IgD-negative memory B cell (primary cell): Measurements from ENCODE around the gene MAGI1. TPM values are rescaled to one million over a fixed set of nuclear protein-coding genes. Genes with fewer than 3 reads are reported as not detected.

ENCODE experiments used
- H3K27ac Mint-ChIP-seq, 3 donors: one replicate each; pipeline ENCODE4 v1.8.0; 2020 to 2022; ENCODE audit warnings: mild to moderate bottlenecking in 3 of 3, mixed read lengths in 3 of 3, moderate library complexity in 1 of 3
- H3K27me3 Mint-ChIP-seq: one replicate; pipeline ENCODE4 v1.8.0; 2021; ENCODE audit warnings: mixed read lengths
- H3K36me3 Mint-ChIP-seq: one replicate; pipeline ENCODE4 v1.8.0; 2020; ENCODE audit warnings: mild to moderate bottlenecking, mixed read lengths
- H3K4me1 Mint-ChIP-seq, 3 donors: one replicate each; pipeline ENCODE4 v1.8.0; 2020 to 2022; ENCODE audit warnings: mixed read lengths in 3 of 3, mild to moderate bottlenecking in 1 of 3
- H3K4me3 Mint-ChIP-seq, 4 donors: one replicate each; pipeline ENCODE4 v1.8.0; 2020 to 2022; ENCODE audit warnings: mild to moderate bottlenecking in 4 of 4, mixed read lengths in 4 of 4, moderate library complexity in 3 of 4
- H3K9me3 Mint-ChIP-seq, 3 donors: one replicate each; pipeline ENCODE4 v1.8.0; 2020 to 2021; ENCODE audit warnings: mixed read lengths in 3 of 3, mild to moderate bottlenecking in 1 of 3
- polyA plus RNA-seq: library from polyadenylated mRNA; unstranded; fragments of 300-500 nt; fragmentation: Illumina TruSeq; gene quantifications from one replicate; pipeline ENCODE4 v1.2.3, GENCODE V29; 2021

The MAGI1 gene
- polyA plus RNA-seq, 1 donor from 2014 or later = 1.3 TPM

DNA sequence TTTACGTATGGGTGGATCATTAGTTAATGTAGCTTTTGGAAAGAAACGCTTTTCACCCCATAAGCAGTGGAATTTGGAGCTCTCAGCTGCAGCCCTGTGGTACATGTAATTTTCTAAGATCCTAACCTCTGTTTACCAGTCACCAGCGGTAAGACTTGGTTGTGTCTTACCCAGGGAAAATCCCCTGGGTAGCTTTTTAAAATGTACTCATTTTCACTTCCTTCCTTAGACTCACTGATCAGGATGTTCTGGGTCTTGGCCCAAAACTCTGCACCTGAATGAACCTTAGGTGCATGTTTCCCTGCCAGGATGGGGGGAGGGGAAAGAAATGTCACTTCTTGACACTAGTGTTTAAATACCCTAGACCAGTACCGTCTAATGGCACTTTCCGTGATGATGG is 605.2 kb downstream of the MAGI1 start:
- Mint-ChIP-seq H3K27me3 (no peaks in the 10 kb centered on the region), H3K36me3 (no peaks in the 10 kb centered on the region), H3K9me3 (peaks cover 0 to 4% (median 2%) of the 10 kb centered on the region in 3 donors), H3K27ac (no peak overlapping the region), H3K4me3 (no peak overlapping the region), H3K4me1 (no peaks in the 10 kb centered on the region)

DNA sequence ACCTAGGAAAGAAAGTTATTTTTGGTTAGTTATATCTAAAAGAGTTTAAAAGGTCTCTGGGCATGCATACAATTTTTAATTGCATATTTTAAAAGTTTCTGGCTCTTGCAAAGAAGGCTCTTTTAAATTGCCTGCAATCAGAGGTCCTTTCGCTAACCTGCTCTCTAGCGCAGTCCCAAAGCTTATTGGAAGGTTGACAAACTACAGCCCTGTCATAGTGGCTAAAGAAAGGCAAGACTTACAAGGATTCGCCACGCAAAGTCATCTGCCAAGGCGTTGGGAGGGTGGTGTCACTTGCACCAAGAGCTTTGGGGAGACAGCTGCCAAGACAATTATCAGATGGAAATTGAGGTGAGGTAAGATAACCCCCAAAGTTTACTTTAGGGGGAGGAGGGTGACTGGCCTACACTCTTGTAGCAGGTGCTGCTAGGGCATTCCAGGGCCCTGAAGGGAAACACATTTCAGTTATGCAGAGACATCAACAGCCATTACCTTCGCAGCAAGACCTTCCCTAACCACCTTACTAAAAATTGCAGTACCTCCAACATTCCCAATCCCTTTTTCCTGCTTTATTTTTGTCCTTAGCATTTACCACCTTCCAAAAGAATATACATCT is 606.2 kb downstream of the MAGI1 start:
- no peak overlapping the region for H3K4me3 Mint-ChIP-seq
- no peaks in the 10 kb centered on the region for H3K36me3 Mint-ChIP-seq
- H3K27me3 Mint-ChIP-seq = no peaks in the 10 kb centered on the region
- H3K4me1 Mint-ChIP-seq = no peaks in the 10 kb centered on the region
- peaks cover 2 to 4% (median 3%) of the 10 kb centered on the region in 3 donors for H3K9me3 Mint-ChIP-seq
- no peak overlapping the region for H3K27ac Mint-ChIP-seq

DNA sequence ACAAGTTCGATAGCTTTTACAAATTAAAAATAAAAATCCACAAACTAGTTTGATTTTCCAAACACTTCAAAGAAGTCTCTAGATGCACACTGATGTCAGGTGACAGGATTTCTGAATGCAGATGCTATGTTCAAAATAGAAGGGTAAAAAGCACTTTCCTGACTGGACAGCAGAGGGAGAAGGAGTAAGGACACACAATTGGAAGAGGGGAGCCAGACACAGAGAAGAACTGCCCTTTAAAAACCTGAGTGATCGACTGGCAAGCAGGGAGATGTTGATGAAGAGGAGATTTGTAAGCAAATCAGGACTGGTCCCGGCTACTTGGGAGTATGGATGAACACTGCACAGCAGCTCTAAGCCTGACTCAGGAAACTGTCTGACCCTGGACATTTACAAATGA is 612.8 kb downstream of the MAGI1 start:
- H3K36me3 Mint-ChIP-seq = no peaks in the 10 kb centered on the region
- H3K27me3 Mint-ChIP-seq = no peaks in the 10 kb centered on the region
- no peak overlapping the region for H3K4me3 Mint-ChIP-seq
- no peak overlapping the region for H3K27ac Mint-ChIP-seq
- H3K4me1 Mint-ChIP-seq = no peaks in the 10 kb centered on the region
- peaks cover 3 to 5% (median 4%) of the 10 kb centered on the region in 3 donors for H3K9me3 Mint-ChIP-seq

DNA sequence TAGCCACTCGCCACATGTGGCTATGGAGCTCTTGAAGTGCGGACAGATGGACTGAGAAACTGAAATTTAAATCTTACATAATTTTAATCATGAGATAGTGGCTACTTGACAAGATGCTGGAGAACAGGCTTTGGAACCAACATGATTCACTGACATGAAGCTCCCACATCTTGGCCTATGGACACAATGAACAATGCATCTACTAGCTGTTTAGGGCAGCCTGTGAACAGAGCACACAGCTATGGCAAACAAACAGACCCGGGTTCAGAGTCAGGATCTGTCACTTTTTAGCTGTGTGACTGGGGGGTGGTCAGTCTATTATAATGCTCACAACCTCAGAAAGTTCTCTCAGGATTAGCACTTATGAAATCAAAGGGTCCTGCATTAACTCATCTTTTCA is 616.6 kb downstream of the MAGI1 start:
- no peaks in the 10 kb centered on the region for H3K36me3 Mint-ChIP-seq
- no peak overlapping the region for H3K27ac Mint-ChIP-seq
- peaks cover 0 to 5% (median 0%) of the 10 kb centered on the region in 3 donors for H3K9me3 Mint-ChIP-seq
- no peak overlapping the region for H3K4me3 Mint-ChIP-seq
- H3K27me3 Mint-ChIP-seq = no peaks in the 10 kb centered on the region
- H3K4me1 Mint-ChIP-seq = no peaks in the 10 kb centered on the region

DNA sequence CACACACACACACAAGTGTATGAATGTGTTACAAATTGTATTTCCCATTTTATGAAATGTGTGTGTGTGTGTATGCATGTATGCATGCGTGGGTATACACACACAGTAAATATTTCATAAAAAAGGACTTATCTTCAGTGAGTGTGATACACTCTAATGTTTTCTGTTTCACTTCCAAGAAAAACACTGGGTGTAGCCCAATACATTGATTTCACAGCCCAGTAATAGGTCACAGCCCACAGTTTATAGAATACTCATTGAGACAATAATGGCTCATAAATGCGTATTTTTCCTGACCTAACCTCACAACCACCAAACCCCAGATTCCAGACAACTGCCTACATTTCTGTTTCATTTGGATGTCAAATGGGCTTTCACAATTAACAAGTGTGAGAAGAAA is 619.5 kb downstream of the MAGI1 start:
- H3K4me3 Mint-ChIP-seq = no peak overlapping the region
- H3K27ac Mint-ChIP-seq = no peak overlapping the region
- no peaks in the 10 kb centered on the region for H3K36me3 Mint-ChIP-seq
- no peaks in the 10 kb centered on the region for H3K27me3 Mint-ChIP-seq
- no peaks in the 10 kb centered on the region for H3K4me1 Mint-ChIP-seq
- H3K9me3 Mint-ChIP-seq = peaks cover 0 to 3% (median 0%) of the 10 kb centered on the region in 3 donors

DNA sequence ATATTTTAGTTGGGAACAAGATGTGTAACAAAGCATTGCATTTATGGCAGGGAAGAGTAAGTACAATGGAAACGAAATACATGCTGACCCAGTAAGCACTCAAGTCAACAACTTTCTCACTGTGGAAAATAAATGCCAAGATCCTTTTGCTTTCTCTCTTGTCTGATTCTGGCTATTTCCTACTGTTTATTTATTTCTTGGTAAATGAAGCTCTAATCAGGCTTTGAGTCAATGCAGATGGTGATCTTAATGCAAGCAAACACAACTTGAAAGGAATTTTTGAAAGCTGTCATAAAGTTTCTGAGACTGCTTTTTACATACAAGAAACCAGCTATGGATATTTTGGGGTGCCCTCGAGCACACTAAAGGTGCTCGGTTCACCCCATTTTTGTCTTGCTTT is 624.8 kb downstream of the MAGI1 start:
- Mint-ChIP-seq H3K4me3 (peak overlapping the region in 1 of 4 donors; percentile 20), H3K27ac (no peak overlapping the region), H3K9me3 (peaks cover 0 to 2% (median 1%) of the 10 kb centered on the region in 3 donors), H3K4me1 (no peaks in the 10 kb centered on the region), H3K36me3 (no peaks in the 10 kb centered on the region), H3K27me3 (no peaks in the 10 kb centered on the region)

DNA sequence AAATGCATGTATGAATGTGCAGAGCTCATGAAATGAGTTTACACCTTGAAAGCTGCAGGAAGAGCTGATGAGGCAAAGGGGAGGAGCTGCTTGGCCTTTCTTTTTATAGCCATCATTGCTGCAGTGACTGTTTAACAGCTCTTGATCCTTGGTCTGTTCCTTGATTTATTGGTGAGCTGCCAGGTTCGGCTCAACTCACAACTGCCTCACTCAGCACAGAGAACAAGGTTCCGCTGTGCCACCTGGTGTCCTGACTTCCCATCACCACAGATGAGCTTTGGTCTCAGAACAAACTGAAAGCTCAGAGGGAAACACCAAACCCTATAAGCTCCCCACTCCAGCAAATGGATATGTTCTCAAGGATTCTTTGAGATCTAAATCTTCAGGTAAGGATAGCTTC is 626.1 kb downstream of the MAGI1 start:
- Mint-ChIP-seq H3K27ac (no peak overlapping the region), H3K9me3 (peaks cover 0 to 5% (median 0%) of the 10 kb centered on the region in 3 donors), H3K4me1 (no peaks in the 10 kb centered on the region), H3K36me3 (no peaks in the 10 kb centered on the region), H3K4me3 (no peak overlapping the region), H3K27me3 (no peaks in the 10 kb centered on the region)

DNA sequence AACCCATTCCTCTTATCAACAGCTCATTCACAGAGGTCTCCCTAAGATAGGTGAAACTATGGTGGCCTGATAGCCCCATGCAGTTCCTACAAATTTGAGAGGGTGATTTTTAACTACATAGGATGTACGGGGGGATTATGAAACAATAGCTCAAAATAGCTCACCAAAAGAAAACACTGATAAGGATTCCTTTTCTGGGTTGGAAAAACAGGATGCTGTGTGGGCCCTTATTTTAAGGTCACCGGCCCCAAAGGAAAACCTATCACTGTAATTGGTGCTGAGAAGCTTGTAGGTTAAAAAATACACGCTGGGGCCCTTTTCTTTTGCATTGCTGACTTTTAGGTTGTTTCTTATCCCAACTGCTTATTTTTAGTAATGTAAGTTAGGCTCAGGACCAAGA is 627.4 kb downstream of the MAGI1 start:
- no peaks in the 10 kb centered on the region for H3K36me3 Mint-ChIP-seq
- no peak overlapping the region for H3K27ac Mint-ChIP-seq
- H3K4me1 Mint-ChIP-seq = no peaks in the 10 kb centered on the region
- H3K9me3 Mint-ChIP-seq = peaks cover 0 to 5% (median 0%) of the 10 kb centered on the region in 3 donors
- no peak overlapping the region for H3K4me3 Mint-ChIP-seq
- H3K27me3 Mint-ChIP-seq = no peaks in the 10 kb centered on the region

DNA sequence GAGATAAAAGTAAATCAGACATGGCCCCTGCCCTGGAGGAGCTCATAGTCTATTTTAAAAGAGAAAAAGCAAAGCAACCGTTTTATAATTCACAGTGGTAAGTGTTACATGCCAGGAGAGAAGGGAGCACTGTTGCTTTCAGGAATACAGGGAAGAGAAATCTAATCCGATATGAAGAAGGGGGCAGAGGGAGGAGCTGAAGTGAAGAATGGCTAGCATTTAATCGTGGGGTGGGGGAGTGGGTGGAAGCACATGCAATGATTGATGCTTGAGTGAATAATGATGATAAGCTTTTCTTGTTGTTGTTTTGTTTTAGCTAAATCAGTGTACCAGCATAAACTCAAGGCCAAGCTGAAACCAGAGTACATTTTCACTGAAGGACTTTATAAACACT is 629.5 kb downstream of the MAGI1 start:
- Mint-ChIP-seq H3K27ac (no peak overlapping the region), H3K9me3 (peaks cover 0 to 5% (median 0%) of the 10 kb centered on the region in 3 donors)

DNA sequence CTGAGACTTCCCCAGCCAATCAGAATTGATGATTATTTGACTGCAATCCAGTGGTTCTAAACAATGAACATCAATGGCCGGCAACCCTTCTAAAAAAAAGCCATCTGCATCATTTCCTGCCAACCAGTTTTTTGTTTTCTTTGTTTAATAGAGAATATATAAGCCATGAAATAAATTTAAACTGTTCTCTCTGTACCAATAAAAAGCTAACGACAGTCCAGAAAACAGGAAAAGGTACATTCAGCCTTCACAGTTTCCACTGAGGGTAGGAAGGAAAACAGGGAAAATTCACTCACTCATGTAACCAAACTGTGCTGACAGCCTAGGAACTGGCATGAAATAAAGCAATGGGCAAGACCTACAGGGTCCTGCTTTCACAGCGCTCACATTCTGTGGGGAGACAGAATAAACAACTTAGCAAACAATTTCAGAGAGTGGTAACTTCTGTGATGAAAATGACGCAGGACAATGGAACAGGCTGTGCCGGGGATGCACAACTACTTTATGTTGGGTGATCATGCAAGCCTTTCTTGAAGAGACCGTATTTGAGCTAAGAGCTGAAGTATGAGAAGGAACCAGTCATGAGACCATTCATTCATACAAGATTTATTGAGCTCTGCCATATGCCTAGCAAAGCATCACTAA is 630.1 kb downstream of the MAGI1 start:
- Mint-ChIP-seq H3K27ac (no peak overlapping the region), H3K27me3 (no peaks in the 10 kb centered on the region), H3K4me1 (no peaks in the 10 kb centered on the region), H3K4me3 (no peak overlapping the region), H3K9me3 (peaks cover 0 to 5% (median 0%) of the 10 kb centered on the region in 3 donors), H3K36me3 (no peaks in the 10 kb centered on the region)

More for the DNA sequence above, 629.5 kb downstream of the MAGI1 start:
- Mint-ChIP-seq H3K4me3 (no peak overlapping the region), H3K4me1 (no peaks in the 10 kb centered on the region), H3K27me3 (no peaks in the 10 kb centered on the region), H3K36me3 (no peaks in the 10 kb centered on the region)

DNA sequence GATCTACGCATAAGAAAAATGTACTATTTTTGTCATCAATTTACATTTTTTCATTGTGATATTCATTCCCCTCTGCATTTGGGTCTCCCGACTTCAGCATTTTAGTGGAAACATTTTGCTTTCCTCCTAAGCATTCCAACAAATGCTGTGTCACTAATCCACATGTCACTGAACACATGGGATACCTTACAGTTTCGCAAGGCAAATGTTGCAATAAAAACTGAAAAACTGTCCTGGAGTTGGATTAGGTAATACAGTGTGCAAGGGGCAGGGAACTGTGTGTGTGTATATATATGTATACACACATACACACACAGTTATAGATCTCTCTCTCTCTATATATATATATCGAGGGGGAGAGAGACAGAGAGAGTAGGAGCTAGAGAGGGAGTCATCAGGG is 632.2 kb downstream of the MAGI1 start:
- H3K27ac Mint-ChIP-seq = no peak overlapping the region
- H3K9me3 Mint-ChIP-seq = peaks cover 0 to 3% (median 0%) of the 10 kb centered on the region in 3 donors
- no peak overlapping the region for H3K4me3 Mint-ChIP-seq

DNA sequence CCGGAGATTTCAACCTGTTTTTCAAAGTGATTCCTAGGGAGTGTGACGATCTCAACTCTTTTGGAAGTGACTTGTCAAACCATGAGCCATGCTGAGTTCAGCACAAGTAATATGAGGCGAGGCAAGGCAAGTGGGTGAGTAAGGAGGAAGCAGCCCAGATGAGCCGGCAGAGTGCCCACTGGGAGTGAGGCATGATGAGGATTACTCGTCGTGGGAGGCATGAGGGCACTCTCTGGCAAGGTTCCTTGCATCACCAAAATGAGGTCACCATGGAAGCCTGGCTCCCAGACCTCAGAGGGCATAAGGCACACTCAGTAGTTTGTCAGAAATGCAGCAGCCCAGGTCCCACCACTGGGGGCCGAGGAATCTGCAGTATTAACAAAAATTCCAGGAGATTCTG is 636.1 kb downstream of the MAGI1 start:
- H3K4me1 Mint-ChIP-seq = no peaks in the 10 kb centered on the region
- H3K36me3 Mint-ChIP-seq = no peaks in the 10 kb centered on the region
- no peak overlapping the region for H3K4me3 Mint-ChIP-seq
- H3K27ac Mint-ChIP-seq = no peak overlapping the region
- H3K27me3 Mint-ChIP-seq = no peaks in the 10 kb centered on the region
- H3K9me3 Mint-ChIP-seq = no peaks in the 10 kb centered on the region

More for the DNA sequence above, 632.2 kb downstream of the MAGI1 start:
- Mint-ChIP-seq H3K27me3 (no peaks in the 10 kb centered on the region), H3K4me1 (no peaks in the 10 kb centered on the region), H3K36me3 (no peaks in the 10 kb centered on the region)

DNA sequence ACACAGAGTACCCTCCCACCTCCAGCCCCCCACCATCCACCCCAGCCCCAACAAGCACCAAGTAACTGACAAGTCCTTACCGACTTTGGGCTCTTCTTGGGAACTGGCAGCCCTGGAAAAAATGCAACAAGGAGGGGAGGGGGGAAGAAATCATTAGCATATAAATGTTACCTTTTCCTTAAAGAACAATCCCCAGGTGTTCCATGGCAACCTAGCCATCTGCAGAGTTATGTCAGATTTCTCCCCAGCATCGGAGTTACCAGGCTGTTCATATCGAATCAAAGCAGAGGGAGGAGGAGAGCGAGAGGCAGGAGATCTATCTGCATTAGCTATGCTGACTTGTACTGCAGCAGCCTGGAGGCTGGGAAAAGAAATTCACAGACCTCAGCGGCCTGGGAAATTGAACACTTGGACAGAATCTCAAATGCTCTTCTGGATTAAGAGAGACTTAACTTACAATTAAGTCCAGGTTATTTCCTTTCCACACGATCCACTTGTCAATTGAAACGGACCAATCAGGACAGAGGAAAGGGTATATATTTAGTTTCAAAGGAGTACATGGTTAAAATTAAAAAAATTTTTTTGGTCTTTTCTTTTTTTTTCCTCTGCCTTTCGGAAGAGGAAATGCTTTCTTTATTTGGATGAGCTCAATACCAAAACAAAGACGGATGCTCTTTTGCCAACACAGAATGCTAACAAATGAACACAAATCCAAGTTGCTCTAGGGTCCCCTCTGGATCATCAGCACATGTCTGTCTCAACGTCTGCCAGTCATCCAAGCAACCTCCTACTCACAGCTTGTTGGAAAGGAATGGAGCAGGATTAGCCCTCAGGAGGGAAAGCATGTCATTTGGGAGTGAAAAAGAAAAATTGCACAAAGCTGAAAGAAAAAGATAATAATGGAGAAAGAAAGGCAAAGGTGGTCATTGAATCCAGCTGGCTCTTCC is 637.1 kb downstream of the MAGI1 start:
- Mint-ChIP-seq H3K27ac (no peak overlapping the region), H3K9me3 (peaks cover 0 to 5% (median 0%) of the 10 kb centered on the region in 3 donors), H3K4me3 (no peak overlapping the region), H3K27me3 (no peaks in the 10 kb centered on the region), H3K36me3 (no peaks in the 10 kb centered on the region), H3K4me1 (no peaks in the 10 kb centered on the region)

DNA sequence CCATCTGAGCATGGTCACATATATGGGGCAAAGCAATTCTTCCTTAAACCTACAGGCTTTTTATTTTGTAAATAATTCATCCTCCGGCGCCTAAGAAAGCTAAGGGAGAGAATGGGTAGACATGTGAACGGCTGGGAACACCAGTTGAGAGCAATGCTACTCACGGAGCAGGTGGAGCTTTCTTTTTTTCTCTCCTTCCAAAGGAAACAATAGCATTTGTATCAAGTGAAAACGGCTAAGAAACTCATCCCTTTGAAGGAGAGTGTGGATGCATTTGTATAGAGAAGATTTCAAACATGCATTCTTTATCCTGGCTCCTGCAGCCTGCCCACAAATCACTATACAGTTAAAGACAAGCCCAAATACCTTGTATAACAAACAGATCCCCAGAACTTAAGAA is 637.8 kb downstream of the MAGI1 start:
- H3K4me1 Mint-ChIP-seq = no peaks in the 10 kb centered on the region
- H3K9me3 Mint-ChIP-seq = peaks cover 0 to 5% (median 0%) of the 10 kb centered on the region in 3 donors
- no peak overlapping the region for H3K27ac Mint-ChIP-seq
- no peaks in the 10 kb centered on the region for H3K27me3 Mint-ChIP-seq
- no peak overlapping the region for H3K4me3 Mint-ChIP-seq
- H3K36me3 Mint-ChIP-seq = no peaks in the 10 kb centered on the region

DNA sequence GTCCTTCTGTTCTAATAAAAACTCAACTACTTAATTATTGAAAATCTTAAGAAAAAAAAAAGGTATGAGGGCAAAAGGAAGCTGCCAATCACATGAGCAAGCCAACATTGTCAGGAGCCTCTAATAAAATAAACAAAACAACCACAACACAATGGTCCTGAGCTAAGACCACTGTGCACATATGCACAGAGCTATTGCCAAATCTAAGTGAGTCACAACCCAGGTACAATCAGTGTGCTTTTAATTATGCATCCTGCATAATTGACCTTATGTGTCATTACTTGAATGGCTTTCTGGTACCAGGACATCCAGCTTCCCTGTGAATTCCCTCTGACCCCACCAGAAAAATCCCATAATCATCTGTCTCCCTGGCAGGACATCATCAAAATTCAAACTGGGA is 639.8 kb downstream of the MAGI1 start:
- H3K4me1 Mint-ChIP-seq = no peaks in the 10 kb centered on the region
- H3K9me3 Mint-ChIP-seq = peaks cover 0 to 5% (median 0%) of the 10 kb centered on the region in 3 donors
- H3K36me3 Mint-ChIP-seq = peaks cover 2% of the 10 kb centered on the region
- H3K27ac Mint-ChIP-seq = no peak overlapping the region
- no peak overlapping the region for H3K4me3 Mint-ChIP-seq
- H3K27me3 Mint-ChIP-seq = no peaks in the 10 kb centered on the region
